ENCODE results near the gene ZNF775.
A peak's percentile ranks its signal among the peaks of the same experiment; 100 is the strongest.

ZNF775 gene

DNA sequence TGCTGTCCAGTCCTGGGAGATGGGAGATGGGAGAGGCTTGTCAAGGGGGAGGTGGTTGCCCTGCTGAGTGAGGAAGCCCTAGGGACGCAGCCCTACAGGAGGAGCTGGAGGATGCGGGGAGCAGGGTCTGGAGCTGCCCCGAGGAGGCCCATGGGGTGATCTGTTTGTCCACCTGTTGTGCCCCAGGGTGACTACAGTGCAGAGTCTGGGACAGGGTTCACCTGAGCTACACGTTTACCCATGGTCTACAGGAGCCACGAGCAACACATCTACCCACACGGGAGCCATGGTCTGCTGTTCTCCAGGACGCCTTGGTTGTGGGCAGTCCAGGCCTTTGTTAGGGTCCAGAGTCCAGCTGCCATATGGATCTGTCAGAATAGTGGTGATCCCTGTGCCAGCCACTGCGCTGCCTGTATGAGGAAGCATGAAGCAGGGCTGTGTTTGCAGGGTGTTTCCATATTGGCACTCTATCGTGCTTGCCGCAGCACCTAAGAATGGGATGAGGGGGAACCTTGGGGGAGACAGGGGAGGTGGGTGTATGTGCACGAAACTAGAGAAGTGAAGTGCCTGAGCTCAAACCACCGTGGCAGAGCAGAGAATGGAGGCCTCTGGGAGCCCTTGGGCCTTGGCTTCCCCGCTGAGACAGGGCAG is 23.7 kb downstream of the ZNF775 start:
- DNase-seq: no peak

DNA sequence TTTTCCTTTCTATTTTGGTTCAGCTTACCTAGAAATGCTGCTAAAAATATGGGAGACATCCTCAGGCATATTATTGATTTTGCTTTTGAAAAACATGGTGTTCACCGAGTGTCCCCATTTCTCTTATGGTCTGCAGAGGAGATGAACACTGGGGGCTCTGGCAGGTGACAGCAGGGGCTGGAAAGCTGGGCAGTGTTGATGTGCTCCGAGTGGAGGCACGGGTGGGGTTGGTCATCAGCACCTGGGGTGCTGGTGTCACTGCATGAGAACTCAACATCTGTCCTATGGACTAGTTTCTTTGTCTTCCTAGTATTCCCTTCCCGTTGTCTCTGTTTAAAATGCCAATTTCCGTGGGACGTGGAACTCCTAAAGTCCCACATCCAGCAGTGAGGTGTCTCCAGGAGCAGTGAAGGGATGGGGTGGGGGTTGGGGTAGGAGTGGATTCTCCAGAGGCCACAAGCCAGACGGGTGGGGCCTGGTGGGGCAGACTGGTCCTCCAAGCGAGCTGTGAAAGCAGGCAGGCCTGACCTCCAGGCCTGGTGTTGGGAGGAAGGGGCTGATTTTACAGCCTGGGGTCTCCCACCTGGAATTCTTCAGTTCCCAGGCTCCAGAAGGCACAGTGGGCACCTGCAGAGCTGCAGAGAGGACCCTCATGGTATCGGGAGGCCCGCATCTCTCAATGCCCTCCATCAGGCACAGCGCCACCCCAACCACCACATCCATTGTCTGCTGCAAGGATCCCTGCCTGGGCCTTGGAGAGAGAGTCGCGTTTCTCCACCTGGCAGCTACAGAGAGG is 24.4 kb downstream of the ZNF775 start:
- no peak for DNase-seq

DNA sequence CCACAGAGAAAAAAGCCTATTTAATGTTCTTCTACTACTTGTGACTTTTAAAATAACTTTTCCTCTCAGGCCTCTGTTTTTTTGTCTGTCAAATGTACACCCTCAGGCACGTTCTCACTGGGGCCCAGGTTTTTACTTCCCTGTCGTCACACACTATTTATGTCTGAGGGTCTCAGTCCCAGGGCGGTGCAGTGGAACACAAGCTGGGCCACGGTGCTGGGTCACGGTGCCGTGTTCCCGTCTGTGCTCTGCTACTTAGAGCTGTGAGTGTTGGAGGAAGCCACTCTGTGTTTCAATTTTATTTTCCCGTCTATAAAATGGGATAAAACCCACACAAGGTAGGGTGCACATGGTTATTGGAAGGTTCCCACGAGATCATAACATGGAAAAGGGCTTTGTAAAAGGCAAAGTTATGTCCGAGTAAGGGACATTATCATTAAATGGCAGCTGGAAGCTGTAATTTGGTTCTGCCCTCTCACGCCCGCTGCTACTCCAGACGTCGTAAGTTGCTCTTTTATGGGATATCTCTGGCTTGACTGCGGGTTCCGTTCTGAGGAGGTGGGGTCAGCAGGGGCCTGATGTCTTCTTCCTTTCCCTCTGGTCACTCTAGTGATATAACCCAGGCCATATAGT is 25.2 kb downstream of the ZNF775 start:
- DNase-seq: no peak

DNA sequence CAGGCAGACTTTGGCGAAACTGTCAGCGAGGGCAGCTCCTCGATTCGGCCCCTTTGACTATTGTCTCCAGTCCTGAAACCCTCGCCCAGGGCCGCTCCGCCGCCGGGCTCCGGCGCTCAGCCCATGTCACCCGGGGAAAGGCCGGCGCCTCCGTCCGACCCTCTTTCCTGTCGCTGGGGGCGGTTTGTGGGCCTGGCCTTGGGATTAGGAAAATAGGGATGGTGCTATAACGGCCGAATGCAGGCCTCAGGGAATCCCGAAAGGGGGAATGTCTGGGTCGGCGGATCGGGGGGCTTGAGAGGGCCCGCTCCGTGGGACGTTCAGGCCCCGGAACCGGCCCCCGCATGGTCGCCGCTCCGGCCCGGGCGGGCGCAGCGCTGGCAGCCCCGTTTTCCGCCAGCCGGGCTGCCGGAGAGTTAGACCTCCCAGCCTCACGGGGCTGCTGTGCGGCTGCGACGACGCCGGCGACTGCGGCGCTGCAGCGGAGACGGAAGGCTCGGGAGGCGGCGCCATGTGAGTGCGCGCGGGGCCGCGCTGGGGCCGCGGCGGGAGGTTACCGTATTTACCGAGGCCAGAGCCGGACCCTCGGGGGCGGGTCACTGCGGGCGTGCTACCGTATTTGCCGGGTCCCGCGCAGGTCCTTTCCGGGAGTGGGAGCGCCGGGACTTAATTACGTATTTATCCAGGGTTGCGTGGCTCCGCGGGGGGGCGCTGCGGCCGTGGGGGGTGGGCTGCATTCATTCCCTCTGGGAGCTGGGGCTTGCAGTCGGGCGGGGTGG is 25.9 kb downstream of the ZNF775 start:
- DNase-seq: peak; percentile 88

DNA sequence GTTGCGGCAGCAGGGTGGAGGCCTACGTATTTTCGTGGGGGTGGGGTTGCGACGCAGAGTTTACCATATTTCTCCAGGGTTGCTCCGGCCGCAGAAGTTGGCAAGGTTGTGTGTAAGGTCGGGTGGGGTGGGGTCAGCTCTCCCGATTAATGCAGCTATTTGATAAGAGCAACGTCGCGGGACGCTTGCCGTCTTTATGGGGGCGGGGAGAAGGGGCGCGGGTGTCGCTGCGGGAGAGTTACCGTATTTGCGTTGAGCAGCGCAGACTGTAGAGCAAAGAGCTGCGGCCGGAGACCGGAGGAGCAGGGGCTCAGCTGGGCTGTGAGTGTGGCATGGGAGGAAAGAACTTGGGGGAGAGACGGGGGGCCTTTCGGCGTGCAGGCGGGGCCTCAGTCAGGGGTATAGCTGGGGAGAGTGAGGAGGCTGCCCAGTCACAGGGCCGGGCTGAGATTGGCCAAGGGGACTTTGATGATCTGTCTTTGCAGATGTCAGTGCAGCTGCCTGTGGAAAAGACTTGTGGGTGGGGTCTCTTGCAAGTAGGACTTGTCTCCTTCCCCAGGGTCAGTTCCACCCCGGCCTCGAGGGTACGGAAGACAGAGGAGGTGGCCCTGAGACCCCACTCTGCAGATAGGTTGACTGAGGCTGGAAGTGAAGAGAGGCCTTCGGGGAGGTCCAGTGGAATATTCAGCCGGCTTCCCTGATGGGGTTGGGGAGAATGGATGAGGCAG is 26.6 kb downstream of the ZNF775 start:
- DNase-seq: peak; percentile 72

DNA sequence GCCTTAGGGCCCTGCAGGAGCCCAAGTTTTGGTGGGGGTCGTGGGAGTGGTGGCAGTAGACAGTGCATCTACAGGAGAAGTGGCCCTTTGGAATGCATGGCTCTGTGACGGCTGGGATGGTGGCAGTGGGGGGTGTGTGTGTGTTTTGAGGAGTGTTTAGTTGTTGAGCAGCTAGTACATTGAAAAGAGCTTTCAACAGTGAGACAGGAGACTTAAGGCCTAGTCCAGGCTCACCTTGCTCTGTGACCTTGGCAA is 27.1 kb downstream of the ZNF775 start:
- no peak for DNase-seq

DNA sequence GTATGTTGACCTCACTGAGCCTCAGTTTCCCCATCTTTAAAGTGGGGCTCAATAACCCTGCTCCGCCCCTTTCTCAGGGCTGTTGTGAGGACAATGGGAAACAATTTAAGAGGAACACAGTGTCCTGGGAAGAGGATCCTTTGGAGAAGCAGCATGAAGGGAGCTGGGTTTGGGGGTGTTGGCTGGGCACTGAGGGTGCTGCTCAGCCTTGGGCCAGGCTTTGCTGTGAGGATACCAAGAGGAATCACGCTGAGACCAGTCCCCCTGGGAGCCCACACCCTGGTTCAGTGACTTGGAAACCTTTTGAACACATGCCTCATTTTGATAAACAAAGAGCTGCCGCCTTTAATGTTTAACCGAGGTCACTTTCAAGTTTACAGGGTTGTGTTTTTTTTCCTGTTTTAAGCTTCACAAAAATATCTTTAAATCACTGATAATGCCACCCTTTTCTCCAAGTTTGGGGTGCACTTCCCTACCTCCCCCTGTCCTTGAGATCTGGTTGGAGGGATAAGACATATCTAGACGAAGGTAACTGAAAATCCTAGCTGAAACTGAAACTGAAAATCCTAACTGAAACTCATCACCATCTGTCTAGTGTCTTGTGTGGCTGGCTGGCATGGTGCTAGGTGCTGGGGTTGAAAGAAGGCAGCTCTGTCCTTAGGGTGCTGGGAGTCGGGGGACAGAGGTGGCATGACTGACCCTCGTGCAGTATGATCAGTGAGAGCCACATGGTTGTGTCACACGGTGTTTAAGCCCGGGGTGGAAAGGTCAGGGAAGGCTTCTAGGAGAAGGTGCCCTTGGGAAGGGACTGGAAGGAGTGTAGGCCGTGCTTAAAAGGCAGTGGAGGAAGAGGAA is 27.7 kb downstream of the ZNF775 start:
- DNase-seq: no peak

DNA sequence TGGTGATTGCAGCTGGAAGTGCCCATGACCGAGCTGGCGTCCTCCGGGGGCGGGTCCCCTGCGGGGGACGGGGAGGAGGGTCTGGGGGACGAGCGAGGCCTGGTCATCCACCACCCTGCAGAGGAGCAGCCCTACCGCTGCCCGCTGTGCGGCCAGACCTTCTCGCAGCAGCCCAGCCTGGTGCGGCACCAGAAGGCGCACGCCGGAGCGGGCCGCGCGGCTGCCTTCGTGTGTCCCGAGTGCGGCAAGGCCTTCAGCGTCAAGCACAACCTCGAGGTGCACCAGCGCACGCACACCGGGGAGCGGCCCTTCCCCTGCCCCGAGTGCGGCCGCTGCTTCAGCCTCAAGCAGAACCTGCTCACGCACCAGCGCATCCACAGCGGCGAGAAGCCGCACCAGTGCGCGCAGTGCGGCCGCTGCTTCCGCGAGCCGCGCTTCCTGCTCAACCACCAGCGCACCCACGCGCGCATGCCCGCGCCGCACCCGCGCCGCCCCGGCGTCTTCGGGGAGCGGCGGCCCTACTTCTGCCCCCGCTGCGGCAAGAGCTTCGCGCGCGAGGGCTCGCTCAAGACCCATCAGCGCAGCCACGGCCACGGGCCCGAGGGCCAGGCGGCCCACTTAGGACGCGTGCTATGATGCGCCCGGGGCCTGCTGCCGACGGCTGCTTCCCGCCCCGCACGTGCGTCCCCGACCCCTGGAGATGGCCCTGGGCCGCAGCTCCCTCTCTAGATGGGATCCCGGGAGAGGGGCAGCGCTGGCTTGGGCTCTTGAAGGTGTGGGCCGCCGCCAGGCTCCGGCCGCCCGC is 28.7 kb downstream of the ZNF775 start:
- no peak for DNase-seq

DNA sequence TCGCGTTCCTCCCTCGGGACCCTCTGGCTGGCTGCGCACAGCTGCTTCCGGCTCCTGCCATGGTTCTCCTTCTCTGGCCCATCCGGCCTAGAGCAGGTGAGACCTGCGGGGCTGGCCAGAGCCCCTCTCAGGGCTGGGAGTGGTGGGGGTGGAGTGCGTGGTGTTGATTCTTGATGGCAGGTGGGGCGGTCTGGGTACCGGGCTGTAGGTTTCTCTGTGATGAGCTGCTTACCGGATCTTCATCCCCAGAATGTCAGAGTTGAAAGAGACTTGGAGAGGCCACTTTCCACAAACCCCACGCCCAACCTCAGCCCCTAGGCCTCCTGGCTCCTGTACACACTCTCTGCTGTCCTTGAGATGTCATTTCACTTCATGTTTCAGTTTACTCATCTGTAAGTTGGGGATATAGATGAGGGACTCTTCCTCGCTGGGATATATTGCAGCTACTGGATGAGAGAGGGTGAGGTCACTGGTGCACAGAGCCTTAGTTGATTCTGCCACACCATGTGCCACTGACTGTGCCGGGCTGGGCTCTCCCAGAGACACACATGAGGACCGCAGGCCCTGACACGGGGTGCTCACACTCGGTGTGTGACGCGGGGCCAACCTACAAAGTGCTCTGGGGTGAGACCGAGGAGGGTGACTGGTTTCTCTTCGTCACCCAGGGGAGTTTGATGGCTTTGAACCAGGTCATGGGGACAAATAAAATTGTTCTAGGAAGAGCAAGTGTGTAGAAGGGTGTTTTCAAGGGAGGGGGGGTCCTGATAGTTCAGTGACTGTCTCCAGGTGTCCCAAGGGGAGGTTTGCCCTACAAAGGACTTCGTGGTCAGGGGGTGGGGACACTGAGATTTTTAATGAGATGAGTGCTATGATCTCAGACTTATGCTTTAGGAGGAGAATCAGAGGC is 29.5 kb downstream of the ZNF775 start:
- DNase-seq: no peak

DNA sequence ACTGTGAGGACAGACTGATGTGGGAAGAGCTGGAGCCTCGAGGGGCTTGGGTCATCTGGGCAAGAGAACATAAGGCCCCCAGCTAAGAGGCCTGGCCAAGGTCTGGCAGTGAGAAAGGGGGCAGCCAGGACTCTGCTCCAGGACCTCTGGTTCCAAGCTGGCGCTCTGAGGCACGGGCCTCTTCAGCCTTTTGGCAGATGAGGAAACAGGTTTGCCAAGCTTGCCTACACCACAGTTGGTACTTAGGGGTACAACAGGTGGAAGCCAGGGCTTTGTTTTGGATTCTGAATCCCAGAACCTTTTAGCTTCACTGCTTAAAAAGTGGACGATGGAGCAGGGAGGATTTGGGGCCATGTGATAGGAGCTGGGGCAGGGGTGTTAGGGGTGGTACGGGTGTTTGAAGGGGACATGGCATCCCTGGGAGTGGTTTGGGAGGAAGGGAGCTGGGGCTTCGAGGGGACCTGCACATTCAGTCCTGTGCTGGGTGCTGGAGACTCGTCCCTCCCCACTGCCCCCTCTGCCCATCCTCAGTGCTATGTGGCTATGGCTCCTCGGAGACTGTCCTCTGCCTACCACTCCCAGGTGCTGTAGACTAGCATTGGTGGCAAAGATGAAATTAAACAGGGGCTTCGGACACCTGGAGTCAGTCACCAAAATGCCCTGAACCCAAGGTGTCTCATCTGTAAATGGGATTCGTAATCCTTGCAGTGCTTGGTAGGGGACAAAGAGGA is 30.3 kb downstream of the ZNF775 start:
- no peak for DNase-seq

DNA sequence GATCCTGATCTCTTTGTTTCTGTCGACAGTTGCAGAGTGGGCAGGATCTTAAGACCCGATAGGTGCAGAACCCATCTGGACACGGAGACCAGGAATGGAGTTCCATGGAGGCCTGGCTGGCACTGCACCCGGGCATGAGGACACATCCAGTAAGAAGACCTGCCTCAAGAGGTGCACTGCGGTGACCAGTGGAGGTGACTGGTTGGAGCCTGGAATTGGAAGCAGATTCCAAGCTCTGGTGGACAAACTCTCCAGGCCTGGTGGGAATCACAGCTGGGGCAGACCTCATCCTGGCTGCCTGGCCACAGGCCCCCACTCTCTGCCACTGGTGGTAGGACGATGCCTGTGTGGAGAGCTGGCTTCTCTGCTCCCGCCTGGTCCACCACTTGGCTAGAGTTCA is 31.0 kb downstream of the ZNF775 start:
- no peak for DNase-seq

DNA sequence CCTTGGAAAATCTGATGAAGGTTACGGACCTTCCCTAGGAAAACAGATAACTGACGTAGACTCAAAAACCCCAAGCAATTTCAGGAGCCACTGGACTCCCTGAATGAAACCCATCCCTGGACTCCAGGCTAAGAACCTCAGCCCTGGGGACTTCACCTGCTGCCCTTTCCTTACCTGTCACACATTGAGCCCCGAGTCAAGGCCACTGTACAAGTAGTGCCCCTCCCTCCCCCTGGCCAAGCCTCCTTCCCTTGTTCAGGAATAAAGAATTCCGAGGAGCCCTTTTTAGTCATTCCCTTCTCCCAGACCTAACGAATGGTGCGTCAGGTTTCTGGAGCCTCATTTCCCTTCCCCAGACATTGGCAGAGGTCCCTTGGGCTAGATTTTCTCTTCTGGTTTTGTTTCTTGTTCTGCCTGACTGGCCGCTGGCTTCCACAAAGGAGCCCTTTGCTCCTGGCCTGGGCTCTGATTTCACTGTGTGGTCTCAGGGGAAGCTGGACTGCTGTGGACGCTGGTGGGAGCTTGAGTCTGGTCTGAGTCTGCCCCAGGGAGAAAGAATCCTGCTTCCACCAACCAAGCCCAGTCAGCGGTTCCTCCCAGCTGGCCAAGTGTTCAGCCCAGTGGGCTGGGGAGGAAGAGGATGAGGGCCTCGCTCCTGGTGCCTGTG is 31.7 kb downstream of the ZNF775 start:
- DNase-seq: no peak

DNA sequence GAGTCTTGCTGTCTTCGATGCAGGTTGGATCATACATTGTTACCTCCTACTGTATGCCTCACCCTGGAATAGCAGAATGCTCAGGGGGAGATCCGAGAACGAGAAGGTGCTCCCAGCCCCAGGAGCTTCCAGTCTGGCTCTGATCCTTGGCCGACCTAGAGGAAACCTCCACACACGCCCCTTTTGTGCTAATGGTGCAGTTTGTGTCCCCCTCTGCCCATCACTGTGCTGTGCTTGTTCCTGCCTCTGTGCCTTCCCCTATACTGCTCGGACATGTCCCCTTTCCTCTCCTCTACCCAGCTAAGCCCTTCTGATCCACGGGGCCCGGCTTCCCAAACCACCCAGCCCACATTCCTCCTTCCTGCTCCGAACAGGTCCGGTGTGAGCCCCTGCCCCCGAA is 32.5 kb downstream of the ZNF775 start:
- DNase-seq: no peak

DNA sequence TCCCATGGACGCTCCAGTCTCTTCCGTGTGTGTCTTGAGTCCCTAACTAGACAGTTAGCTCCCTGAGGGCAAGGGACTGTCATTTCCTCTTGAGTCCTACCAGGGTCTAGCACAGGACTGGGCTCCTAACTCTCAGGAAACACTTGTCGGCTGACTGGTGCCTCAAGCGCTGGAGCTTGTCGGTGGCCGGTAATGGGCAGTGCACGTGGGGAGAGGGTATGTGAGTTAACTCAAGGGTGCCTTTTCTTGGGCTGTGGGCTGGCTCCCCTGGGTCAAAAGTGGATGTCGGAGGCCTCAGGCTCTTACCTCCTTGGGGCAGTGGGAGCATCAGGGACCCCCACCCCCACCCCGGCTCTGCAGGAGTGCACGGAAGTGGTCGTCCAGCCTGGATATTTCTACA is 32.9 kb downstream of the ZNF775 start:
- DNase-seq: no peak

DNA sequence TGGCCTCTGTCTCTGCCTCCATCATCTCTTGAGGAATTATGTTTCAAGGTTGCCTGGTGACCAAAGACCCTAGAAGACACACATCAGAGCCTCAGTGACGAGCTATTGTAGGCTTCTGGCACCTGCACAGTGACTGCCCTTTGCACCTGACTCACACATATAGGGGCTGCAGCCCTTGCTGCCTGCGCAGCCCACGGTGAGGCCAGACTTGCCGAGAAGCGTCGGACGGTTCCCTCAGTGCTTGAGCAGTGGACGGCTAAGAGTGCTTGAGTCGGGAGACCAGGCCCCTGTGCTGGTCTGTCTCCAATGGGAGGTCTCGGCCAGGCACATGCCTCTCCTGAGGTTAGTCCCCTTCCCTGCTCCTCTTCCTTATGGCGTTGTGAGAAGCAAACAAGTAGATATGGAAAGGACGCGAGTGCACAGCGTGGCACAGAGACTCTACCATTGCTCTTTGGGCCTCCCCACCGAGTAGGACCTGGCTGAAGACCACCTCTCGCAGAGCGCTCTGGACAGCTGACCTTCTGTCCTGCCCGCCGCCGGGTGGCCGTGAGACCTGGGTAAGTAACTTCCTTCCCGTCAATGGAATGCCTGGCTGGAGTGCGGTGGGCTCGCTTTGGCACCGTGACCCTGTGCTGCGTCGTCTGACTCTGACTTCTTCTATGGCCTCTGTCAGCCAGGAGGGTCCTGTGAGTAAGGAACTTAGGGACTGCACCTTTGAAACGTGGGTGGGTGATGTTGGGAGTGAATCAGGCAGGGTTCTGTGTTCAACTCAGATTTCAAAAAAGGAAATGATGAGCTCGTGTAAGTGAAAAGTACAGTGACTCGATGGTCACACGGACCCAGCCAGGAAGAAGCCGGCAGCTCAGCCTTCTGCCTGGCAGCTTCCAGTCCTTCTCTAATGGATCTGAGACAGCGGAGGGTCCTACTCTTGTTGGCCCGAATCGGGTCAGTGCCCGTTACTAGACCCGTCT is 33.7 kb downstream of the ZNF775 start:
- DNase-seq: peak; percentile 49

DNA sequence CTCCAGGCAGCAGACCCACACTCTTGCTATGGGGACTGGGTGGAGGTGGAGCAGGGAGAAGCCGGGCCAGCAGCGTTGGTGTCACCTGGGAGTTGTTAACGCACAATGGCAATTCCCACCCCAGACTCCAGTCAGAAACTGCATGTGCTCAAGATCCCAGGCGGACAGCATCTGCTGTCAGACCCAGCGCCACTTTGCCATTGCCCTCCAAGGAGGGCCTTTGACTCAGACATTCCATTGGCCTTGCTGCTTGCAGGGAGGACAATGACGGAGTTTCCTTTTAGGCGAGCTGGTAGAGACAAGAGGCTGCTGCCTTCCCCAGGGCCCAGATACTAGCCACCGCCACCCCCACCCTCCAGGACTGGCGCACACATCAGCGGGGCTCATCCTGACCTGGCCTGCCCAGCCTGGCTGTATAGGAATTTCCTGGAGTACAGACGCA is 34.5 kb downstream of the ZNF775 start:
- peak; percentile 39 for DNase-seq
